Trophoblast cell (in vitro differentiated cells and primary cell): Measurements from ENCODE around the gene SART1.

ENCODE experiments used
- DNase-seq, 2 donors: peaks; one replicate each; pipeline ENCODE4 v3.0.0-alpha.2; 2016
- H2AFZ ChIP-seq: 2 replicates; pipeline ENCODE4 v1.6.1; 2013; ENCODE audit warnings: low read length, moderate library complexity, mild to moderate bottlenecking; ENCODE audit not compliant: insufficient read depth, poor library complexity
- H2AK5ac ChIP-seq: 2 replicates; pipeline ENCODE4 v1.6.1; 2013; ENCODE audit warnings: mild to moderate bottlenecking, low read length
- H2BK120ac ChIP-seq: 2 replicates; pipeline ENCODE4 v1.6.1; 2013; ENCODE audit warnings: low read length, mild to moderate bottlenecking, moderate library complexity; ENCODE audit not compliant: insufficient read depth, poor library complexity
- H2BK12ac ChIP-seq: 2 replicates; pipeline ENCODE4 v1.6.1; 2013; ENCODE audit warnings: mild to moderate bottlenecking, low read length, moderate library complexity
- H2BK5ac ChIP-seq: 2 replicates; pipeline ENCODE4 v1.6.1; 2013; ENCODE audit warnings: low read length, low read depth, moderate library complexity, mild to moderate bottlenecking; ENCODE audit not compliant: poor library complexity
- H3K14ac ChIP-seq: 2 replicates; pipeline ENCODE4 v1.6.1; 2013; ENCODE audit warnings: mild to moderate bottlenecking, low read length
- H3K18ac ChIP-seq: 2 replicates; pipeline ENCODE4 v1.6.1; 2013; ENCODE audit warnings: mild to moderate bottlenecking, low read length
- H3K23ac ChIP-seq: 2 replicates; pipeline ENCODE4 v1.6.1; 2013; ENCODE audit warnings: low read length
- H3K27ac ChIP-seq: 2 replicates; pipeline ENCODE4 v1.5.1; 2013; ENCODE audit warnings: low read depth, mild to moderate bottlenecking, inconsistent platforms, low read length, moderate library complexity
- H3K27me3 ChIP-seq: 2 replicates; pipeline ENCODE4 v1.6.1; 2013; ENCODE audit warnings: inconsistent platforms, mild to moderate bottlenecking, low read length, moderate library complexity; ENCODE audit not compliant: insufficient read depth
- H3K36me3 ChIP-seq, 2 experiments: 1 replicate in 1 of 2; 2 replicates in 1 of 2; pipeline ENCODE4 v1.6.1; 2013; ENCODE audit warnings: low read length in 2 of 2, mild to moderate bottlenecking in 2 of 2, moderate library complexity in 1 of 2; ENCODE audit not compliant: insufficient read depth in 2 of 2, control insufficient read depth in 1 of 2
- H3K4ac ChIP-seq: 2 replicates; pipeline ENCODE4 v1.6.1; 2013; ENCODE audit warnings: low read depth, mild to moderate bottlenecking, low read length, moderate library complexity
- H3K4me1 ChIP-seq, 2 experiments: 1 replicate in 1 of 2; 2 replicates in 1 of 2; pipeline ENCODE4 v1.6.1; 2013; ENCODE audit warnings: low read length in 2 of 2, mild to moderate bottlenecking in 2 of 2, moderate library complexity in 1 of 2; ENCODE audit not compliant: insufficient read depth in 2 of 2, control insufficient read depth in 1 of 2
- H3K4me2 ChIP-seq: 2 replicates; pipeline ENCODE4 v1.6.1; 2013; ENCODE audit warnings: inconsistent platforms, mild to moderate bottlenecking, low read length, moderate library complexity
- H3K4me3 ChIP-seq: 2 replicates; pipeline ENCODE4 v1.5.1; 2013; ENCODE audit warnings: mild to moderate bottlenecking, low read depth, low read length, inconsistent platforms
- H3K79me1 ChIP-seq: one replicate; pipeline ENCODE4 v1.6.1; 2013; ENCODE audit warnings: low read length
- H3K79me2 ChIP-seq: 2 replicates; pipeline ENCODE4 v1.6.1; 2013; ENCODE audit warnings: low read length, mild to moderate bottlenecking; ENCODE audit not compliant: control insufficient read depth, insufficient read depth, poor library complexity
- H3K9ac ChIP-seq: 2 replicates; pipeline ENCODE4 v1.6.1; 2013; ENCODE audit warnings: mild to moderate bottlenecking, low read length
- H3K9me3 ChIP-seq: 2 replicates; pipeline ENCODE4 v1.6.1; 2013; ENCODE audit warnings: low read depth, mild to moderate bottlenecking, control low read depth, inconsistent platforms, low read length; ENCODE audit not compliant: insufficient read depth
- H4K12ac ChIP-seq: 2 replicates; pipeline ENCODE4 v1.6.1; 2013; ENCODE audit warnings: low read depth, mild to moderate bottlenecking, low read length, moderate library complexity
- H4K8ac ChIP-seq: 2 replicates; pipeline ENCODE4 v1.6.1; 2013; ENCODE audit warnings: low read depth, mild to moderate bottlenecking, low read length, moderate library complexity
- H4K91ac ChIP-seq: one replicate; pipeline ENCODE4 v1.6.1; 2013; ENCODE audit warnings: low read depth, mild to moderate bottlenecking, low read length, moderate library complexity
- WGBS: extraction: QIAGEN DNeasy Blood & Tissue Kit; methylation state at CpG from one replicate; pipeline ENCODE4 v1.1.7; 2013; ENCODE audit warnings: missing lambda C conversion rate; ENCODE audit not compliant: insufficient read length, insufficient coverage; ENCODE audit errors: extremely low coverage; 5-methylcytosine and 5-hydroxymethylcytosine counted together

SART1 gene

DNA sequence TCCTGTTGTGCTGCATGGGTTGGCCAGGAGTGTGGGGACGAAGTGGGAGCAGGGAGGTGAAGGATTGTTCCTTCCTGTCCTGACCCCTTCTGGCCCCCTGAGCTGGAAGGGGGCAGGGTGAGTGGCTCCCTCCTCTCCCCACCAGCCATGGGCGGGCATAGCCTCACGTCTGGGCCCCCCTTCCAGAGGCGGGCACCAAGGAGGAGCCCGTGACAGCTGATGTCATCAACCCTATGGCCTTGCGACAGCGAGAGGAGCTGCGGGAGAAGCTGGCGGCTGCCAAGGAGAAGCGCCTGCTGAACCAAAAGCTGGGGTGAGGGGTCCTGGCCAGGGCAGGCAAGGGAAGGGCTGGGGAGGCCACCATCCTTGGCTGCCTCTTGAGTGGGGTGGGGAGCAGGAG is 3.4 kb downstream of the SART1 start:
- Histone ChIP-seq H3K4me2 (no peak overlapping the region), H3K36me3 (peaks cover 50 to 58% of the 10 kb centered on the region in 2 experiments), H4K8ac (no peak overlapping the region), H3K27ac (no peak overlapping the region), H2AK5ac (no peak overlapping the region), H3K27me3 (no peaks in the 10 kb centered on the region), H3K9ac (no peak overlapping the region), H3K18ac (no peak overlapping the region), H3K23ac (no peak overlapping the region), H4K12ac (no peak overlapping the region), H2BK120ac (no peak overlapping the region), H4K91ac (no peak overlapping the region), H3K14ac (no peak overlapping the region), H3K4me1 (peaks cover 4 to 9% of the 10 kb centered on the region in 2 experiments), H2BK5ac (no peak overlapping the region), H3K4ac (no peak overlapping the region), H3K79me1 (peaks cover 8% of the 10 kb centered on the region), H3K79me2 (peaks cover 9% of the 10 kb centered on the region), H2AFZ (no peak overlapping the region), H3K9me3 (no peaks in the 10 kb centered on the region), H3K4me3 (no peak overlapping the region), H2BK12ac (no peak overlapping the region)
- no CpG with 5 or more reads among the region's 10 CpGs for WGBS
- DNase-seq: no peak

DNA sequence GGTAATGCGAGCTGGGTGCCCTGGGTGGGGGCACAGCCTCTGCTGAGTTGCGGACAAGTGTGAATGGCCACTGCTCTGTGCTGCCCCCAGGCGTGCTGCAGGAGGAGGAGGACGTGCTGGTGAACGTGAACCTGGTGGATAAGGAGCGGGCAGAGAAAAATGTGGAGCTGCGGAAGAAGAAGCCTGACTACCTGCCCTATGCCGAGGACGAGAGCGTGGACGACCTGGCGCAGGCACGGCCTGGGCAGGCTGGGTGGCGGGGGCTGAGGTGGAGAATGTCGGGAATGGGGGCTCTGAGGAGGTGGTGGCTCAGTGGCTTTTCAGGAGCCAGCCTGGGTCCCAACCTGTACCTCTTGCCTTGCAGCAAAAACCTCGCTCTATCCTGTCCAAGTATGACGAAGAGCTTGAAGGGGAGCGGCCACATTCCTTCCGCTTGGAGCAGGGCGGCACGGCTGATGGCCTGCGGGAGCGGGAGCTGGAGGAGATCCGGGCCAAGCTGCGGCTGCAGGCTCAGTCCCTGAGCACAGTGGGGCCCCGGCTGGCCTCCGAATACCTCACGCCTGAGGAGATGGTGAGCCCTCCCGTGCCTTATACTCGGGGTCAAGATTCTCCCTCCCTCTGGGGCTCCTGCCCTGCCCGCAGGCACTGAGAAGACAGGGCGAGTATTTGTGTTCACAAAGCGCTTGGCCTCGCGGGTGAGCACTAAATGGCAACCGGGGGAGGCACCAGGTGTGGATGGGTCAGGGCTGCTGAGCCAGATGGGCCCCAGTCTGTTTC is 4.6 kb downstream of the SART1 start:
- Histone ChIP-seq H3K9ac (no peak overlapping the region), H3K27me3 (no peaks in the 10 kb centered on the region), H3K79me2 (peaks cover 8% of the 10 kb centered on the region), H3K27ac (no peak overlapping the region), H4K8ac (no peak overlapping the region), H4K91ac (no peak overlapping the region), H2AK5ac (no peak overlapping the region), H2BK12ac (no peak overlapping the region), H3K14ac (no peak overlapping the region), H3K79me1 (peaks cover 5% of the 10 kb centered on the region), H2BK5ac (no peak overlapping the region), H3K4me3 (no peak overlapping the region), H3K23ac (no peak overlapping the region), H3K36me3 (peaks cover 56 to 64% of the 10 kb centered on the region in 2 experiments), H3K4me1 (peaks cover 4 to 8% of the 10 kb centered on the region in 2 experiments), H2BK120ac (no peak overlapping the region), H3K18ac (no peak overlapping the region), H4K12ac (no peak overlapping the region), H3K4me2 (no peak overlapping the region), H2AFZ (no peak overlapping the region), H3K4ac (no peak overlapping the region), H3K9me3 (no peaks in the 10 kb centered on the region)
- peak in 1 of 2 donors; percentile 44 for DNase-seq
- no CpG with 5 or more reads among the region's 36 CpGs for WGBS

DNA sequence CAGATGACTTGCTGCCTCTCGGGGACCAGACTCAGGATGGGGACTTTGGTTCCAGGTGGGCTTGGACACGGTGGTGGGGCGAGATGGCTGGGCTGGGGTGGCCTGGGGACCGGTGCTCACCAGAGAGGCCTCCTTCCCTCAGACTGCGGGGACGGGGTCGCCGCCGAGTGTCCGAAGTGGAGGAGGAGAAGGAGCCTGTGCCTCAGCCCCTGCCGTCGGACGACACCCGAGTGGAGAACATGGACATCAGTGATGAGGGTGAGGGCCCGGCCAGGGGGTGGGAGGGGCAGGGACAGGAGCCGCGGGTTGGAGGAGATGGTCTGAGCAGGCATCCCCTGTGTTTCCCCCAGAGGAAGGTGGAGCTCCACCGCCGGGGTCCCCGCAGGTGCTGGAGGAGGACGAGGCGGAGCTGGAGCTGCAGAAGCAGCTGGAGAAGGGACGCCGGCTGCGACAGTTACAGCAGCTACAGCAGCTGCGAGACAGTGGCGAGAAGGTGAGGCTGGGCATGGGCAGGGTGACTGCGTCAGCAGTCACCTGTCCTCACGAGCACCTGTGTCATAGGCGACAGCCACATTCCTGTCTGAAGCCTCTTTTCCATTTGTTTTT is 5.9 kb downstream of the SART1 start:
- H4K8ac ChIP-seq: no peak overlapping the region
- no peak overlapping the region for H2BK120ac ChIP-seq
- no peak overlapping the region for H2AK5ac ChIP-seq
- no peak overlapping the region for H3K4me2 ChIP-seq
- DNase-seq: no peak
- H3K4me1 ChIP-seq: peaks cover 3 to 5% of the 10 kb centered on the region in 2 experiments
- H3K14ac ChIP-seq: no peak overlapping the region
- no peak overlapping the region for H3K4ac ChIP-seq
- H4K91ac ChIP-seq: no peak overlapping the region
- peaks cover 60 to 65% of the 10 kb centered on the region in 2 experiments for H3K36me3 ChIP-seq
- no peak overlapping the region for H2BK12ac ChIP-seq
- no peaks in the 10 kb centered on the region for H3K27me3 ChIP-seq
- H3K9me3 ChIP-seq: no peaks in the 10 kb centered on the region
- no peak overlapping the region for H3K27ac ChIP-seq
- no peak overlapping the region for H3K23ac ChIP-seq
- no peak overlapping the region for H2BK5ac ChIP-seq
- H4K12ac ChIP-seq: no peak overlapping the region
- no peak overlapping the region for H2AFZ ChIP-seq
- H3K4me3 ChIP-seq: no peak overlapping the region
- no peak overlapping the region for H3K9ac ChIP-seq
- no peaks in the 10 kb centered on the region for H3K79me1 ChIP-seq
- WGBS: no CpG with 5 or more reads among the region's 30 CpGs
- peaks cover 5% of the 10 kb centered on the region for H3K79me2 ChIP-seq
- no peak overlapping the region for H3K18ac ChIP-seq

DNA sequence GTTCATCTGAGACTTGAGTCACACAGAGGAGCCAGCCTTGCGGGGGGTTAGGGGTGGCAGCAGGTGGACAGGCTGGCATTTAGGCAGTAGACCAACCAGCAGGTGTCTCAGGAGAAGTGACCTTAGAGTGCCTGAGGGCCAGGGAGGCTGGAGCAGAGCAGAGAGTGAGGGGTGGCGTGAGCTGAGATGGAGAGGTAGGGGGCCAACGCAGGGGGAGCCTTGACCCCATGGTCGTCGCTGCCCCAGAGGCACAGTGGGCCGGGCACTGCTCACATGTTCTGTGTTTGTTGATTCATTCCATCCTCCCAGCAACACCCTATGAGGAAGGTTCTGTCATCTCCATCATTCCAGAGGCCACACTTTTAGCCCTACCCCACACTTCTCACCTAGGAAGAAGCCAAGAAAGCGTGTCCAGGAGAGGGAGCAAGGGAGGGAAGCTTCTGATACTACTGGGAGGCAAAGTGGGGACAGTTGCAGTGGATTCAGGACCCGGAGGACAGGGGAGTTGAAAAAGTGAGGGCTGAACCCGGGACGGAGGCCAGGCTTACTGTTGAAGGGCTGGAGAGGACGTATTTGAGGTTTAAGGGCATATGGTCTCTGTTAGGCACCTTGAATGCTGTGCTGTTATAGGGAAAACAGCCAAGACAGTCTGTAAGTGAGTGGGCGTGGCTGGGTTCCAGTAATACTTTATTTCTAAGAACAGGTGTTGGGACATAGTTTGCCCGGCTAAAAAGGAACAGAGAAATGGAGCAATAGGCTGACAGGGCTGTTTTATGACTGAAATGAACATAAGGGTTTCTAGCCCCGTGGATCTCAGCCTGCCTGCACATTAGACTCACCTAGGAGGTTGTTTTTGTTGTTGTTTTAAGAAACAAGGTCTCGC is 7.3 kb downstream of the SART1 start:
- H3K4me2 ChIP-seq: no peak overlapping the region
- no peak overlapping the region for H2BK5ac ChIP-seq
- H3K79me1 ChIP-seq: no peaks in the 10 kb centered on the region
- H3K36me3 ChIP-seq: peaks cover 65 to 73% of the 10 kb centered on the region in 2 experiments
- no peaks in the 10 kb centered on the region for H3K79me2 ChIP-seq
- H3K27me3 ChIP-seq: no peaks in the 10 kb centered on the region
- no peak overlapping the region for H3K27ac ChIP-seq
- no CpG with 5 or more reads among the region's 15 CpGs for WGBS
- H2BK120ac ChIP-seq: no peak overlapping the region
- no peaks in the 10 kb centered on the region for H3K9me3 ChIP-seq
- H3K18ac ChIP-seq: no peak overlapping the region
- no peak overlapping the region for H2BK12ac ChIP-seq
- H3K9ac ChIP-seq: no peak overlapping the region
- H4K12ac ChIP-seq: no peak overlapping the region
- no peak overlapping the region for H3K23ac ChIP-seq
- H4K91ac ChIP-seq: no peak overlapping the region
- no peak overlapping the region for H3K14ac ChIP-seq
- no peak overlapping the region for H4K8ac ChIP-seq
- H2AFZ ChIP-seq: no peak overlapping the region
- H3K4ac ChIP-seq: no peak overlapping the region
- no peak overlapping the region for H3K4me3 ChIP-seq
- no peaks in the 10 kb centered on the region for H3K4me1 ChIP-seq
- H2AK5ac ChIP-seq: no peak overlapping the region
- peak; percentile 28 to 37 for DNase-seq
